K562 (cell line): Measurements from ENCODE around the gene TRAPPC2L. TPM values are rescaled to one million over a fixed set of nuclear protein-coding genes. Genes with fewer than 3 reads are reported as not detected.

Experiments
- ATAC-seq: fragments of 200-7000 bp; cut with Tn5 transposase; 3 replicates; pipeline ENCODE4 v1.9.1; 2020; ENCODE audit warnings: moderate library complexity
- BruUV-seq: library from RNA; stranded (reverse); fragments of 400-500 nt; replicated peaks from 2 replicates; lab custom pipeline; 2021; lab: Mats Ljungman, UMichigan
- CTCF ChIA-PET: fragments of 300-600 bp; formaldehyde crosslinking; extraction: SDS; loops from one replicate; lab custom pipeline; 2021; ENCODE audit warnings: low intra/inter-chr PET ratio; lab: Yijun Ruan, JAX
- POLR2A ChIA-PET: fragments of 300-600, 350-650 bp; sonication (Branson Sonifier 250); formaldehyde crosslinking; extraction: SDS; loops from one replicate; lab custom pipeline; 2021; ENCODE audit warnings: antibody characterized with exemption, inconsistent platforms; lab: Yijun Ruan, JAX
- DNase-seq, 4 experiments: peaks; one replicate each; pipeline versions ENCODE4 v3.0.0 to v3.0.0-alpha.2; 2011 to 2018; ENCODE audit warnings: low spot score in 3 of 4, mixed read lengths in 3 of 4; ENCODE audit errors: extremely low read depth in 1 of 4
- FAIRE-seq: peaks from 2 replicates; lab custom pipeline; 2011; peaks lifted over from hg19 to GRCh38; lab: Jason Lieb, UNC
- H2AFZ ChIP-seq: 2 replicates; pipeline ENCODE4 v1.6.0; 2011; ENCODE audit warnings: low read depth, low read length, control low read depth, inconsistent platforms
- H3K27ac ChIP-seq: fragments of 200-600 bp; 3 replicates; pipeline ENCODE4 v1.8.0; 2011; ENCODE audit warnings: low read depth, mild to moderate bottlenecking, control low read depth, inconsistent platforms, low read length, moderate library complexity, mixed read lengths; ENCODE audit errors: extremely low read depth
- H3K27me3 ChIP-seq, 2 experiments: fragments of 300-600 bp in 1 of 2; 2 replicates in 1 of 2; 3 replicates in 1 of 2; pipeline versions ENCODE4 v1.6.0 to v1.8.0; 2011; ENCODE audit warnings: inconsistent platforms in 2 of 2, low read length in 2 of 2, mild to moderate bottlenecking in 1 of 2, mixed read lengths in 1 of 2, moderate library complexity in 1 of 2; ENCODE audit not compliant: control insufficient read depth in 2 of 2, insufficient read depth in 2 of 2
- H3K36me3 ChIP-seq: fragments of 300-600 bp; 3 replicates; pipeline ENCODE4 v1.8.0; 2011; ENCODE audit warnings: mild to moderate bottlenecking, low read length, inconsistent platforms; ENCODE audit not compliant: control insufficient read depth, insufficient read depth
- H3K4me1 ChIP-seq, 2 experiments: fragments of 200-600 bp in 1 of 2; replicated peaks in 1 of 2; 2 replicates in 1 of 2; 3 replicates in 1 of 2; pipeline versions ENCODE4 v1.5.1 to v1.8.0; 2011; ENCODE audit warnings: inconsistent platforms in 2 of 2, low read length in 2 of 2, mild to moderate bottlenecking in 1 of 2, mixed read lengths in 1 of 2, moderate library complexity in 1 of 2; ENCODE audit not compliant: control insufficient read depth in 2 of 2, insufficient read depth in 2 of 2
- H3K4me2 ChIP-seq: 2 replicates; pipeline ENCODE4 v1.6.1; 2011; ENCODE audit warnings: low read length, control low read depth, inconsistent platforms, mixed read lengths; ENCODE audit not compliant: insufficient read depth
- H3K4me3 ChIP-seq: fragments of 200-600 bp; sonication (generic), shearing (Covaris generic); 2 replicates; pipeline ENCODE4 v1.5.1; 2016; ENCODE audit warnings: control low read depth, inconsistent platforms
- H3K79me2 ChIP-seq: fragments of 200-600 bp; 3 replicates; pipeline ENCODE4 v1.8.0; 2011; ENCODE audit warnings: low read length, inconsistent platforms; ENCODE audit not compliant: control insufficient read depth, insufficient read depth
- H3K9ac ChIP-seq, 2 experiments: 2 replicates each; pipeline versions ENCODE4 v1.6.0 to v1.6.1; 2011; ENCODE audit warnings: low read depth in 2 of 2, low read length in 2 of 2, control low read depth in 1 of 2, inconsistent platforms in 1 of 2, mild to moderate bottlenecking in 1 of 2, mixed read lengths in 1 of 2; ENCODE audit not compliant: insufficient read depth in 1 of 2
- H3K9me1 ChIP-seq: one replicate; pipeline ENCODE4 v1.6.0; 2011; ENCODE audit warnings: inconsistent platforms, mild to moderate bottlenecking, low read length, moderate library complexity; ENCODE audit not compliant: control insufficient read depth, insufficient read depth
- H3K9me3 ChIP-seq: replicated peaks from 2 replicates; pipeline ENCODE4 v1.5.1; 2011; ENCODE audit warnings: low read depth, low read length, inconsistent platforms; ENCODE audit not compliant: control insufficient read depth, insufficient read depth
- H4K20me1 ChIP-seq: replicated peaks from 2 replicates; pipeline ENCODE4 v1.6.1; 2011; ENCODE audit warnings: low read length, inconsistent platforms, mixed read lengths; ENCODE audit not compliant: control insufficient read depth, insufficient read depth
- E2F5 ChIP-seq: sonication (generic); formaldehyde crosslinking; IDR thresholded peaks from 2 replicates; pipeline ENCODE4 v1.8.0; 2022; ENCODE audit warnings: mild to moderate bottlenecking, missing genetic modification reagents
- EGR1 ChIP-seq: fragments of 450-650 bp; conservative IDR thresholded peaks from 2 replicates; pipeline ENCODE4 v1.6.1; 2017; ENCODE audit warnings: mild to moderate bottlenecking
- POLR2G ChIP-seq: fragments of 200-400 bp; formaldehyde crosslinking; IDR thresholded peaks from 2 replicates; pipeline ENCODE4 v1.6.1; 2017; ENCODE audit warnings: low read depth, mild to moderate bottlenecking, antibody characterized with exemption, low read length, moderate library complexity
- RBM22 ChIP-seq: fragments of 200-400 bp; formaldehyde crosslinking; IDR thresholded peaks from 2 replicates; pipeline ENCODE4 v1.6.1; 2018; ENCODE audit warnings: low read length, low read depth; ENCODE audit not compliant: poor library complexity, severe bottlenecking
- SP1 ChIP-seq: sonication (generic); formaldehyde crosslinking; IDR thresholded peaks from 2 replicates; pipeline ENCODE4 v1.8.1; 2022; ENCODE audit warnings: mild to moderate bottlenecking, missing genetic modification reagents
- STAT6 ChIP-seq: sonication (generic); formaldehyde crosslinking; IDR thresholded peaks from 2 replicates; pipeline ENCODE4 v1.8.1; 2023; ENCODE audit warnings: mild to moderate bottlenecking, missing genetic modification reagents
- TAL1 ChIP-seq: fragments of 450-650 bp; IDR thresholded peaks from 2 replicates; pipeline ENCODE4 v1.6.1; 2016; ENCODE audit warnings: mild to moderate bottlenecking
- WGBS: fragments of 100-300 bp; shearing (Covaris generic); methylation state at CpG from one replicate; pipeline ENCODE4 v1.1.6; 2016; ENCODE audit warnings: low coverage, mixed read lengths; ENCODE audit not compliant: insufficient coverage; ENCODE audit errors: missing lambda C conversion rate; 5-methylcytosine and 5-hydroxymethylcytosine counted together
- in situ Hi-C: fragments of 300-500 bp; cut with MboI; formaldehyde crosslinking; loops from 4 replicates; pipeline ENCODE4 v1.15.0; 2018; ENCODE audit warnings: inconsistent platforms, mixed read lengths
- intact Hi-C: fragments of 100-400 bp; cut with micrococcal nuclease; formaldehyde crosslinking; loops from 2 replicates; pipeline ENCODE4 v1.14.2; 2022
- polyA plus RNA-seq, 8 experiments: library from polyadenylated mRNA; depleted of rRNA in 4 of 8; stranded (reverse) in 5 of 8; unstranded in 3 of 8; fragments of >200 nt; fragmentation: Nextera tagmentation in 2 of 8; fragmentation: Illumina TruSeq in 1 of 8; extraction: Ambion mirVana in 2 of 8; extraction: Trizol in 1 of 8; gene quantifications; 2 replicates each; pipeline versions ENCODE4 v1.2.1 to v1.2.3, GENCODE V29; 2011 to 2014; ENCODE audit warnings: inconsistent platforms in 1 of 8, missing spikeins in 1 of 8
- total RNA-seq, 7 experiments: library from RNA; depleted of rRNA in 6 of 7; stranded (reverse); fragments of >200 nt in 6 of 7; fragmentation: Illumina TruSeq in 2 of 7; extraction: Trizol in 2 of 7; gene quantifications; 2 replicates each; pipeline versions ENCODE4 v1.2.1 to v1.2.3, GENCODE V29; 2011 to 2021; ENCODE audit warnings: low replicate concordance in 1 of 7

TRAPPC2L gene
- total and polyA plus RNA-seq, 9 of the 15 experiments (the other 6 are each of a cell fraction or from before 2014, with no cell fraction given) = 60.4 to 398 (median 97.5) TPM

GRCh38 chr16:88867581-88868246 lies 10.8 kb downstream of the TRAPPC2L start:
- 0 out of 2 replicates have a peak, but pooled peaks cover 4% of the 10 kb centered on the region for H4K20me1 ChIP-seq
- BruUV-seq = no TSS peak
- ATAC-seq (no peak), DNase-seq (peak in 2 of 4 experiments; percentile 44 to 60), FAIRE-seq (no peak)
- H3K79me2 ChIP-seq = no peaks in the 10 kb centered on the region
- H3K36me3 ChIP-seq = peaks cover 2% of the 10 kb centered on the region; the same call in 1 of the 3 replicates
- no peaks in the 10 kb centered on the region for H3K9me3 ChIP-seq
- H3K4me1 ChIP-seq = peaks cover 14 to 85% of the 10 kb centered on the region in 2 experiments; a peak in 4 of 5 replicates
- H3K27ac ChIP-seq = no peak overlapping the region
- H3K4me3 ChIP-seq = no peak overlapping the region
- H3K4me2 ChIP-seq = no peak overlapping the region
- WGBS = 62% methylated on average over 16 of the region's 24 CpGs
- CTCF ChIA-PET = no interaction called here
- intact Hi-C loops (no loop called here), in situ Hi-C loops (no loop called here)
- no peak overlapping the region for H2AFZ ChIP-seq
- POLR2A ChIA-PET = interaction anchor here (0.6 to 0.7 kb wide), 3 partner anchors 9 to 416 kb away, joined by 3 to 5 read pairs (median 3); no protein-coding TSS in a partner anchor
- TF ChIP-seq EGR1 (peak; percentile 59), SP1 (no peak), RBM22 (peak; percentile 8), E2F5 (CRISPR knock-in tag) (no peak), POLR2G (peak; percentile 65), TAL1 (no peak), STAT6 (CRISPR knock-in tag) (no peak)
- H3K9ac ChIP-seq = no peak overlapping the region
- H3K27me3 ChIP-seq = no peaks in the 10 kb centered on the region
- H3K9me1 ChIP-seq = peaks cover 2% of the 10 kb centered on the region
